Measurements from ENCODE around the gene PSMG1.

Gene PSMG1

DNA sequence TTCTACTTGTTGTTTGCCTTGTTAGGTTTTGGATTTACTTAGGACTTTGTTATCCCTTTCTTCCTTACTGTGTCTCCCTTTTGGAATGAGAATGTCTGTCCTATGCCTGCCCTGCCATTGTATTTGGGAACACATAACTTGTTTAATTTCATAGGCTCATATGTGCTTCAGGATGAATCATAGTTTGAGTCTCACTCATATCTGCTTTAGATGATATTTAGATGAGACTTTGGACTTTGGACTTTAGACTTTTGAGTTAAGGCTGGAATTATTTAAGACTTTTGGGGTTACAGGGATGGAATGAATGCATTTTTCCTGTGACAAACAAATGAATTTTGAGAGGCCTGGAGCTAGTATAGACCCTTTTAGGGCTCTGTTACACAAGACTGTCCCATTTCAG is 33.4 kb downstream of the PSMG1 start:
- no peak for DNase-seq (ENCODE audit: low read depth)
- no peak overlapping the region for H3K4me3 ChIP-seq (ENCODE audit: low read depth, low read length)
- TF ChIP-seq, protein P1, sequence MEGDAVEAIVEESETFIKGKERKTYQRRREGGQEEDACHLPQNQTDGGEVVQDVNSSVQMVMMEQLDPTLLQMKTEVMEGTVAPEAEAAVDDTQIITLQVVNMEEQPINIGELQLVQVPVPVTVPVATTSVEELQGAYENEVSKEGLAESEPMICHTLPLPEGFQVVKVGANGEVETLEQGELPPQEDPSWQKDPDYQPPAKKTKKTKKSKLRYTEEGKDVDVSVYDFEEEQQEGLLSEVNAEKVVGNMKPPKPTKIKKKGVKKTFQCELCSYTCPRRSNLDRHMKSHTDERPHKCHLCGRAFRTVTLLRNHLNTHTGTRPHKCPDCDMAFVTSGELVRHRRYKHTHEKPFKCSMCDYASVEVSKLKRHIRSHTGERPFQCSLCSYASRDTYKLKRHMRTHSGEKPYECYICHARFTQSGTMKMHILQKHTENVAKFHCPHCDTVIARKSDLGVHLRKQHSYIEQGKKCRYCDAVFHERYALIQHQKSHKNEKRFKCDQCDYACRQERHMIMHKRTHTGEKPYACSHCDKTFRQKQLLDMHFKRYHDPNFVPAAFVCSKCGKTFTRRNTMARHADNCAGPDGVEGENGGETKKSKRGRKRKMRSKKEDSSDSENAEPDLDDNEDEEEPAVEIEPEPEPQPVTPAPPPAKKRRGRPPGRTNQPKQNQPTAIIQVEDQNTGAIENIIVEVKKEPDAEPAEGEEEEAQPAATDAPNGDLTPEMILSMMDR (IDR thresholded peaks at IDR 0.05; ENCODE audit: insufficient read depth, low read depth, low read length, missing control alignments) = no peak

DNA sequence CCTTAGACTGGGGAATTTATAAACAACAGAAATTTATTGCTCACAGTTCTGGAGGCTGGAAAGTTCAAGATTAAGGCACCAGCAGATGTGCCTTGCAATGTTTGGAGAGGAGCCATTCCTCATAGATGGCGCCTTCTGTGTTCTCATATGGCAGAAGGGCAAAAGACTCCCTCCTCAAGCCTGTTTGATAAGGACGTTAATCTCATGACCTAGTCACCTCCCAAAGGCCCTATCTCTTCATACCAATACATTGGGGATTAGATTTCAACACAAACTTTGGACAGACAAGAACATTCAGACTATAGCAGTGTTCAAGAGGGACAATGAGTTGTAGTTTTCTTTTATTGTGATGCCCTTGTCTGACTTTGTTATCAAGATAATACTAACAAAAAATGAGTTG is 34.3 kb downstream of the PSMG1 start:
- TF ChIP-seq, protein P1 (IDR thresholded peaks at IDR 0.05; ENCODE audit: insufficient read depth, low read depth, low read length, missing control alignments) = no peak

DNA sequence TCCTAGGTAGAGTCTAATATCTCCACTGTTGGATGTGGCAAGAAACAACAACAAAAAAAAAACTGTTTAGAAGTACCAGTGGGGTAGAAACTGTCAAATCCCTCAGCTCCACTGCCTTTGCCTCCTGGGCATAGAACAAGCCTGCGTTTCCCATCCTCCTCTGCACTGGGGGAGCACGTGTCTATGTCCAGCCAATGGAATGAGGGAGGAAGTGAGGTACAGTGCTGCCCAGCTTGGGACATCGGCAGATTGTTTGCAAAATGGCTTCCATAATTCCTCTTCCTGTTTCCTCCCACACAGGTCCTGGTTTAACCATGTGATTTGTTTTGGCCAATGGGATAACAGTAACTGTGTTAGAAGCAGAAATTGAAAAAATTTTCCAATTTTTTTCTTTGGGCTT is 39.1 kb downstream of the PSMG1 start:
- peak; percentile 14 for DNase-seq (ENCODE audit: low read depth)
- TF ChIP-seq, protein P1 (IDR thresholded peaks at IDR 0.05; ENCODE audit: insufficient read depth, low read depth, low read length, missing control alignments) = no peak
- H3K4me3 ChIP-seq (ENCODE audit: low read depth, low read length) = no peak overlapping the region

More for the DNA sequence above, 34.3 kb downstream of the PSMG1 start:
- DNase-seq (ENCODE audit: low read depth) = no peak
- H3K4me3 ChIP-seq (ENCODE audit: low read depth, low read length) = no peak overlapping the region

DNA sequence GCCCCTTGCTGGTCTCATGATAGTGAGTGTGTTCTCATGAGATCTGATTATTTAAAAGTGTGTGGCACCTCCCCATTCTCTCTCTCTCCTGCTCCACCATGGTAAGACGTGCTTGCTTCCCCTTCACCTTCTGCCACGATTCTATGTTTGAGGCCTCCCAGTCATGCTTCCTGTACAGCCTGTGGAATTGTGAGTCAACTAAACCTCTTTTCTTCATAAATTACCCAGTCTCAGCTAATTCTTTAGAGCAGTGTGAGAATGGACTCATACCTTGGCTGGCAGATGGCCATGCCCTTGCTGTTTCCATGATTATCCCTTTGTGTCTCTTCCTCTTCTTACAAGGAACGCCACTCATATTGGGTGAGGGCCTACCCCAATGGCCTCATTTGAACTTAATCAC is 40.3 kb downstream of the PSMG1 start:
- H3K4me3 ChIP-seq (ENCODE audit: low read depth, low read length) = no peak overlapping the region
- TF ChIP-seq, protein P1 (IDR thresholded peaks at IDR 0.05; ENCODE audit: insufficient read depth, low read depth, low read length, missing control alignments) = no peak
- DNase-seq (ENCODE audit: low read depth) = no peak

DNA sequence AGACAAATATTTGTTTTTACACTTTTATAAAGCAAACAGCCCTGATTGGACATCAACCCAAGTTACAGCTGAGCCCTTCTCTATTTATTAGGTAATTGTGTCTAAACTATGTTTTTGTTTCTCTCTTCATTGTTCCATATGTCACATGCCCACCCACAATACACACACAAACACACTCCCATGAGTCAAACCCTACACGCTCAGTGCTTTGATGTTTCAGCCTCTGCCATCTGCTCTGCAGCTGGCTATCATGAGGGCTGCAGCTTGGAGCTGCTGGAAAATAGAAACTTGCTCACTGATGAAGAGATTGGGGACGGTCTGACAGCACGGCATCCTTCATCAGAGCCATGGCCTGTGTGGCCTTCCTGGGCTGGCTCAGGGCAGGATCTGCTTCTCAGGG is 41.7 kb downstream of the PSMG1 start:
- no peak overlapping the region for H3K4me3 ChIP-seq (ENCODE audit: low read depth, low read length)
- DNase-seq (ENCODE audit: low read depth) = no peak
- TF ChIP-seq, protein P1 (IDR thresholded peaks at IDR 0.05; ENCODE audit: insufficient read depth, low read depth, low read length, missing control alignments) = no peak

DNA sequence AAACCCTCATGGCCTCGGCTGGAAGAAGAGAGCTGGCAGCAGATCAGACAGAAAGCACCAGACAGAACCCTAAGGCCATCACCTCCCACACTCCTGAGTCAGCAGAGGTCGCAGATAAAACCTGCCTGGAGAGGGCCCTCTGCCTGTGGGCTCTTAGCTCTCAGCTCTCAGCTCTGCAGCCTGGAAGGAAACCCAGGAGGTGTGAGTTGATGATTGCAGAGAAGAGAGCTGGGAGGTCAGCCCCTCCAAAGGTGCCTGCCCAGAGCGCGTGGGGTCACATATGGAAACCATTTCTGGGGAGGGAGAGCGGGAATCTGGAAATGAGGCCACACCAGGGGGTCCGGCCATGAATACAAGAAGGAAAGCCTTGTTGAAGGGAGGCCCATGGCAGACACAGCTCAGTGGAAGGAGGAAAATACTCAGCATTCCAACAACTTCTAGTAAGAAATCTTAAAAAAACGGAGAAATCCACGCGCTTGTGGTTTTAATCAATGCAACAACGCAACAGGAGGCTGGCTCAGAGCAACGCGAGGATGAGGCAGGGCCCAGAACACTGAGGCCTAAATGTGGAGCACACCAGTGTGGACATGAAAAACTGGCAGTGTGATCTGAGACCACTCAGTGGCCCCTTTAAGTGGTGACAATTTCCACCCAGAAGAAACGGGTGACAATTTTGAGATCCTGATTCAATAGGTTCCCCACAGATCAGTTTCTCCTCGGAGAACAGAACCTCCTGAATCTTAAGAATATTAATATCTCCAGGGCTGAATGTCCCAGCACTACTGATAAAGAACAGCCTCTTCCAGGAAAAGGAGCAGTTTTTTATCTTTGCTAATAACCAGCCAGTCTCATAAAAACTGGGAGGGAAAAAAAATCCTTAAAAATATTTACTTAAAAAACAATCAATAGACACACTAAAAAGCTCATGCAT is 45.7 kb downstream of the PSMG1 start:
- TF ChIP-seq, protein P1 (IDR thresholded peaks at IDR 0.05; ENCODE audit: insufficient read depth, low read depth, low read length, missing control alignments) = no peak
- DNase-seq (ENCODE audit: low read depth) = no peak
- H3K4me3 ChIP-seq (ENCODE audit: low read depth, low read length) = no peak overlapping the region
